GM10266 (cell line): Measurements from ENCODE around the gene ALDH1L1.

Experiments
- DNase-seq: peaks from one replicate; pipeline ENCODE4 v3.0.0; 2012; ENCODE audit errors: extremely low spot score
- TF ChIP-seq, protein P1 (sequence below): IDR thresholded peaks from 2 replicates; pipeline ENCODE4 v1.5.1; 2012; ENCODE audit warnings: mild to moderate bottlenecking, low read depth; ENCODE audit not compliant: control insufficient read depth, insufficient read depth; ENCODE audit errors: missing control alignments

ALDH1L1 gene

DNA sequence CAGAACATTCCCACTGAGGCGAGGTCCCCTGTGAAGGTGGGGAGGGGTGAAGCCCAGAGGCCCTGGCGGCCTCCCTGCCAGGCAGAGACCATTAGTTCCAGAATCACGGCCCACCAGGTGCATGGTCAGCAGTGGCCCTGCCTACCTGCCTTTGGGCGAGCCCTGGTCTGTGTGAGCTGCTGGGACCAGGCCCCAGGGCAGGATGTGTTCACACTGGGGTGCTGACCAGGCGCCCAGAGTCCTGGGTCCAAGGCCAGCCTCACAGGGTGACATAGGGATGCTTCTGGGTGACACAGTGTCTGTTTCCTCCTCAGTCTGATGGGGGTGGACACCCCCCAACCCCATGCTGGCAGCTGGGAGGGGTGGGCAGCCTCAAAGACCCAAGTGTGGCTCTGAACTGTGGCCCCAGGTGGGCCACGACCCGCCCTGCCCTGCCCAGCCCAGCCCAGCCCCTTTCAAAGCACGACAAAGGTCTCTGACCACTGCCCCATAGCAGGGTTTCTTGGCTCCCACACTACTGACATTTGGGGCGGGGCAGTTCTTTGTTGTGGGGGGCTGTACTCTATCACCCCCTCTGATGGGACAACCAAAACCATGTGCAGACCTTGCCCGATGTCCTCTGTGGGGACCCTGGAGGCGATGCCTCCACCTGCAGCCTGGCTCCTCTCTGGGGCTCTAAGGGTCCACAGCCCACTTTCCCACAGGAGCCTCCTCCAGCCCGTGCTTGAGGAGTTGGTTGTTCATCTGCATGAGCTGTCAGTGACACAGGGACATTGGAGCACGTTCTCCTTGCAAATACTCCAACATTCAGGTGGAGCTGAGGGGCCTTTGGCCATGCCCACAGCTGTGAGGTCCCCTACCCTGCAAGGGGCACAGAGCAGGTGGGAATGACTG, 51.6 kb downstream of the ALDH1L1 start:
- TF ChIP-seq, protein P1, sequence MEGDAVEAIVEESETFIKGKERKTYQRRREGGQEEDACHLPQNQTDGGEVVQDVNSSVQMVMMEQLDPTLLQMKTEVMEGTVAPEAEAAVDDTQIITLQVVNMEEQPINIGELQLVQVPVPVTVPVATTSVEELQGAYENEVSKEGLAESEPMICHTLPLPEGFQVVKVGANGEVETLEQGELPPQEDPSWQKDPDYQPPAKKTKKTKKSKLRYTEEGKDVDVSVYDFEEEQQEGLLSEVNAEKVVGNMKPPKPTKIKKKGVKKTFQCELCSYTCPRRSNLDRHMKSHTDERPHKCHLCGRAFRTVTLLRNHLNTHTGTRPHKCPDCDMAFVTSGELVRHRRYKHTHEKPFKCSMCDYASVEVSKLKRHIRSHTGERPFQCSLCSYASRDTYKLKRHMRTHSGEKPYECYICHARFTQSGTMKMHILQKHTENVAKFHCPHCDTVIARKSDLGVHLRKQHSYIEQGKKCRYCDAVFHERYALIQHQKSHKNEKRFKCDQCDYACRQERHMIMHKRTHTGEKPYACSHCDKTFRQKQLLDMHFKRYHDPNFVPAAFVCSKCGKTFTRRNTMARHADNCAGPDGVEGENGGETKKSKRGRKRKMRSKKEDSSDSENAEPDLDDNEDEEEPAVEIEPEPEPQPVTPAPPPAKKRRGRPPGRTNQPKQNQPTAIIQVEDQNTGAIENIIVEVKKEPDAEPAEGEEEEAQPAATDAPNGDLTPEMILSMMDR, result no peak
- DNase-seq, result no peak

DNA sequence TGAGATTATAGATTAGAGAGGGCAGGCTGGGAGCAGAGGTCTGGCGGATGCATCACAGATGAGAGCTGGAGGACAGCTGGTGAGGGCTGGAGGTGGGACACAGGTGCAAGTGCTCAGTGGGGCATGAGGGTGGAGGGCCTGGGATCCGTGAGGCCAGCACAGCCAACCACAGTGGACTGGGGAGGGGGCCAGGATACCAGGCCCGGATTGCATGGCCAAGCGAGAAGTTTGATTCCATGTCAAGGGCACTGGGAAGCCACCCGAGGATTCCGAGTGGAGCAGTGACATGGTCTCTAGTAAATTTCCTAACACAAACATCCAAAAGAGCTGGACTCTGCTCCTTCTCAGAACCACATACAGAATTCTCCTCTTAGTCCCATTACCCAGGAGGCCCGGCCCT, 52.5 kb downstream of the ALDH1L1 start:
- no peak for DNase-seq
- TF ChIP-seq, protein P1, result no peak

DNA sequence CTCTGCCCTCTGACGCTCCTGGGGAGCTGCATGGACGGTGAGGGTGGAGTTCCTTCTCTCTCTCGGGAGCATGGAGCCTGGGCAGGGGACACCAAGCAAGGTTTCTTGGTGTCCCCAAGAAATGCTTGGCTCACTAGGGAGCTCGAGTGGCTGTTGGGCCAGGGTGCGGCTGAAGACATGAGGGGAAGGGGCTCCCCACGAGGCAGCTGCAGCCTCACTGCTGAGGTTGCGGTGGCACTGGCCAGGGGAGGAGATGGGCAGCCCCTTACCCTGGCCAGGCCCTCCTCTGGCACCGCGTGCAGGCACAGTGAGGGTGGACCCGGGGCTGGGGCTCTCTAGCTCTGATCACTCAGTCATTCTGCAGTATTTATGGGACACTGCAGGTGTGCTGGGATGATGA, 52.9 kb downstream of the ALDH1L1 start:
- DNase-seq, result no peak

DNA sequence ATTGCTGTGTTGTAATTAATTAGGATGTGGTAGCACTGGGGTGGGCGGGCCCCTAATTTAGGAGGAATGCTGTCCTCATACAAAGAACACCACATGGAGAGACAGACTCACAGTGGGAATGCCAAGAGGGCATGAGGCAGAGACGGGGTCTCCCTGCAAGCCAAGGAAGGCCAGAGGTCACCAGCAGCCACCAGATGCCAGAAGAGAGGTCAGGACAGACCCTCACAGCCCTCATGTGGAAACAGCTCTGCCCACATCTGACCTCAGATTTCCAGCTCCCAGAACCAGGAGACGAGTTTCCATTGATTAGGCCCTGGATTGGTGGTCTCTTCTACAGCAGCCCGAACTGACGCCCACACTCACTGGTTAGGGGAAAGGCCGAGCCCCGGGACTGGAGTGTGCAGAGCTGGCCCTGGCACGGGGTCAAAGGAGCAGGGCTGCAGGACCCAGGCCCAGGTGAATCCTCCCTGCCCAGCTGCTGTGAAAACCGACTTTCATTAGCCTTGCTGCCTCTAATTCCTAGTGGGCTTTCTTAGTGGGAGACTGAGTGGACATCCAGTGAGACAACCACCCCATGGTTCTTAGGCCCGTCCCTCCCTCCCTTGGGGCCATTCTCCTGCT, 53.5 kb downstream of the ALDH1L1 start:
- TF ChIP-seq, protein P1, result no peak

More for the DNA sequence above, 52.9 kb downstream of the ALDH1L1 start:
- TF ChIP-seq, protein P1, result no peak

DNA sequence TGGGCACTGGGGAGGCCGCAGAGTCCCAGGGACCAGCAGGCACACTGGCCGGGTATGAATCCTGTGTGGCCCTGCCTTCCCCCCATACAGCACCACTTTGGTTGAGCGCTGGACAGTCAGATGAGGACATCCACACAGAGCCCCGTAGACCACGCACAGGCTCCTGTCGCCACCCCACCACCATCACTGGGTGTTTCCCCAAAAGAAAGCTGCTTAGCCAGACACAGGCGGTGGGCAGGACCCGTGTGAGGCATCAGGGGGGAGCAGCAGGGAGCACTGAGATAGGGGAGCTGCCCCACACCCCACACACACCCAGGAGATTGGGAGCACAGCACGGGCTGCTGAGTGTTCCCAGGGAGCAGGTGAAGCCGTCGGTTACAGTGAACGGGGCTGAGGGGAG, 54.1 kb downstream of the ALDH1L1 start:
- TF ChIP-seq, protein P1, result no peak
- DNase-seq, result no peak

More for the DNA sequence above, 53.5 kb downstream of the ALDH1L1 start:
- DNase-seq, result no peak

DNA sequence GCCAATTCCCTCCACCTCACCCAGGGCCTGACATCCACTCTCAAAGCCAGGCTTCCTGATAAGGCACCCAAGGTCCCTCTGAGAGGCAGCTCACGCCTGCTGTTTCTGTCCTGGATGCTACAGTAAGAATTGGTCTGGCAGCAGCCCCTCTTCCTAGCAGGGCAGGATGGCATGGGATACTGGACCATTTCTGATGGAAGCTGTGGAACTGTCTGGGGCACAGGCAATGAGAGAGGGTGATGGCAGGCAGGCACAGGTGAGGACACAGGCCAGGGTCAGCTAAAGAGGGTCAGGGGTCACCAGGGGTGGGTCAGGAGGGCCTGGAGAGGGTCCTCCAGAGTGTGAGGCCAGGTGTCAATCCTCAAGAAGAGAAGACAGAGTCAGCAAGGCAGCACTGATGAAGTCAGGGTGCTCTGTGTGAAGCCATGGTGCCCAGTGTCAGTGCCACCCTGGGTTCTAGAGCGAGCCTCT, 54.6 kb downstream of the ALDH1L1 start:
- no peak for DNase-seq
- TF ChIP-seq, protein P1, result no peak

DNA sequence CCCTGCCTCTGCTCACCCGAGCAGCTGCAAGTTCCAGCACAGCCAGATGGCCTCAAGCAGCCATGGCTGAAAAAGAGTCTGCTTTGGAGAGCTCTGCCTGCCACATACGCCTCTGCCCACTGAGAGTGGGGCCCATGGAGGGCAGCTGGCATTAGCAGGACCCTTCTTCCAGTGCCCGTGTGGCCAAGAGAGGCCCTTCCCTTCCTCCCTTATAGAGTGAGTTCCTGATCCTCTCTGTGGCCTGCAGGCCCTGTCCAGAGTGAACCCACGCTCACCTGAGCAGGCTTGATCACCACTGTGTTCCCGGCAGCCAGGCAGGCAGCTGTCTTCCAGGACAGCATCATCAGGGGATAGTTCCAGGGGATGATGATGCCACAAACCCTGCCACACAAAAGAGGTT, 55.0 kb downstream of the ALDH1L1 start:
- TF ChIP-seq, protein P1, result no peak
- no peak for DNase-seq
